Measurements from ENCODE around the gene ROMO1. TPM values are rescaled to one million over a fixed set of nuclear protein-coding genes. Genes with fewer than 3 reads are reported as not detected.
A peak's percentile ranks its signal among the peaks of the same experiment; 100 is the strongest.

The ROMO1 gene
- polyA plus RNA-seq, 1 donor from 2014 or later = 514 TPM

DNA sequence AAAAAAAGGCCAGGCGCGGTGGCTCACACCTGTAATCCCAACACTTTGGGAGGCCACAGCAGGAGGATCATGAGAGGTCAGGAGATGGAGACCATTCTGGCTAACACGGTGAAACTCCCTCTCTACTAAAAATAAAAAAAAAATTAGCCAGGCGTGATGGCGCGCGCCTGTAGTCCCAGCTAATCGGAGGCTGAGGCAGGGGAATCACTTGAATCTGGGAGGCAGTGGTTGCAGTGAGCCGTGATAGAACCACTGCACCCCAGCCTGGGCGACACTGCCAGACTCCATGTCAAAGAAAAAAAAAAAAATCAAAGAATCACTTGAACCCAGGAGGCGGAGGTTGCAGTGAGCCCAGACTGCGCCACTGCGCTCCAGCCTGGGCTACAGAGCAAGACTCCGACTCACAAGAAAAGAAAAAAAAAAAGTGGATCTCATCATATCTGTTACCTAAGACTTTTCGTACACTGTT lies 38.7 kb downstream of the ROMO1 start:
- no peaks in the 10 kb centered on the region for H3K9me3 ChIP-seq (ENCODE audit: low read length)
- H3F3A ChIP-seq (ENCODE audit: insufficient read depth, low read length, poor library complexity, severe bottlenecking) = no peaks in the 10 kb centered on the region
- H3K27me3 ChIP-seq (ENCODE audit: insufficient read depth, low read depth, low read length) = no peaks in the 10 kb centered on the region
- peaks cover 80% of the 10 kb centered on the region for H3K79me2 ChIP-seq (replicated peaks; ENCODE audit: insufficient read depth, low read length)
- peak overlapping the region; percentile 20 for H3K4me3 ChIP-seq (ENCODE audit: low read length)
- no peak overlapping the region for H2AFZ ChIP-seq (ENCODE audit: low read depth, low read length)
- peaks cover 44% of the 10 kb centered on the region for H4K20me1 ChIP-seq (ENCODE audit: insufficient read depth)
- H3K9ac ChIP-seq (ENCODE audit: low read length) = no peak overlapping the region
- peaks cover 21% of the 10 kb centered on the region for H3K36me3 ChIP-seq (ENCODE audit: insufficient read depth, low read length)
- no peak overlapping the region for H3K4me2 ChIP-seq (ENCODE audit: low read length)
- H3K27ac ChIP-seq (ENCODE audit: low read length) = no peak overlapping the region
- H3K9me2 ChIP-seq (ENCODE audit: insufficient read depth, low read length) = no peaks in the 10 kb centered on the region
- TF ChIP-seq POLR2AphosphoS5 (IDR thresholded peaks at IDR 0.05) (no peak), TAF1 (IDR thresholded peaks at IDR 0.05; ENCODE audit: low read depth) (no peak), EZH2 (IDR thresholded peaks at IDR 0.05; ENCODE audit: borderline replicate concordance, insufficient read depth, low read length, poor library complexity, severe bottlenecking) (no peak), RAD21 (conservative IDR thresholded peaks at IDR 0.05) (no peak), SMC3 (conservative IDR thresholded peaks at IDR 0.05; ENCODE audit: poor library complexity) (no peak), EP300 (conservative IDR thresholded peaks at IDR 0.05; ENCODE audit: poor library complexity, severe bottlenecking) (no peak), MXI1 (conservative IDR thresholded peaks at IDR 0.05; ENCODE audit: poor library complexity, severe bottlenecking) (no peak)
- TF ChIP-seq, protein P1, sequence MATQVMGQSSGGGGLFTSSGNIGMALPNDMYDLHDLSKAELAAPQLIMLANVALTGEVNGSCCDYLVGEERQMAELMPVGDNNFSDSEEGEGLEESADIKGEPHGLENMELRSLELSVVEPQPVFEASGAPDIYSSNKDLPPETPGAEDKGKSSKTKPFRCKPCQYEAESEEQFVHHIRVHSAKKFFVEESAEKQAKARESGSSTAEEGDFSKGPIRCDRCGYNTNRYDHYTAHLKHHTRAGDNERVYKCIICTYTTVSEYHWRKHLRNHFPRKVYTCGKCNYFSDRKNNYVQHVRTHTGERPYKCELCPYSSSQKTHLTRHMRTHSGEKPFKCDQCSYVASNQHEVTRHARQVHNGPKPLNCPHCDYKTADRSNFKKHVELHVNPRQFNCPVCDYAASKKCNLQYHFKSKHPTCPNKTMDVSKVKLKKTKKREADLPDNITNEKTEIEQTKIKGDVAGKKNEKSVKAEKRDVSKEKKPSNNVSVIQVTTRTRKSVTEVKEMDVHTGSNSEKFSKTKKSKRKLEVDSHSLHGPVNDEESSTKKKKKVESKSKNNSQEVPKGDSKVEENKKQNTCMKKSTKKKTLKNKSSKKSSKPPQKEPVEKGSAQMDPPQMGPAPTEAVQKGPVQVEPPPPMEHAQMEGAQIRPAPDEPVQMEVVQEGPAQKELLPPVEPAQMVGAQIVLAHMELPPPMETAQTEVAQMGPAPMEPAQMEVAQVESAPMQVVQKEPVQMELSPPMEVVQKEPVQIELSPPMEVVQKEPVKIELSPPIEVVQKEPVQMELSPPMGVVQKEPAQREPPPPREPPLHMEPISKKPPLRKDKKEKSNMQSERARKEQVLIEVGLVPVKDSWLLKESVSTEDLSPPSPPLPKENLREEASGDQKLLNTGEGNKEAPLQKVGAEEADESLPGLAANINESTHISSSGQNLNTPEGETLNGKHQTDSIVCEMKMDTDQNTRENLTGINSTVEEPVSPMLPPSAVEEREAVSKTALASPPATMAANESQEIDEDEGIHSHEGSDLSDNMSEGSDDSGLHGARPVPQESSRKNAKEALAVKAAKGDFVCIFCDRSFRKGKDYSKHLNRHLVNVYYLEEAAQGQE (IDR thresholded peaks at IDR 0.05; ENCODE audit: borderline replicate concordance) = no peak
- TF ChIP-seq, protein P2, sequence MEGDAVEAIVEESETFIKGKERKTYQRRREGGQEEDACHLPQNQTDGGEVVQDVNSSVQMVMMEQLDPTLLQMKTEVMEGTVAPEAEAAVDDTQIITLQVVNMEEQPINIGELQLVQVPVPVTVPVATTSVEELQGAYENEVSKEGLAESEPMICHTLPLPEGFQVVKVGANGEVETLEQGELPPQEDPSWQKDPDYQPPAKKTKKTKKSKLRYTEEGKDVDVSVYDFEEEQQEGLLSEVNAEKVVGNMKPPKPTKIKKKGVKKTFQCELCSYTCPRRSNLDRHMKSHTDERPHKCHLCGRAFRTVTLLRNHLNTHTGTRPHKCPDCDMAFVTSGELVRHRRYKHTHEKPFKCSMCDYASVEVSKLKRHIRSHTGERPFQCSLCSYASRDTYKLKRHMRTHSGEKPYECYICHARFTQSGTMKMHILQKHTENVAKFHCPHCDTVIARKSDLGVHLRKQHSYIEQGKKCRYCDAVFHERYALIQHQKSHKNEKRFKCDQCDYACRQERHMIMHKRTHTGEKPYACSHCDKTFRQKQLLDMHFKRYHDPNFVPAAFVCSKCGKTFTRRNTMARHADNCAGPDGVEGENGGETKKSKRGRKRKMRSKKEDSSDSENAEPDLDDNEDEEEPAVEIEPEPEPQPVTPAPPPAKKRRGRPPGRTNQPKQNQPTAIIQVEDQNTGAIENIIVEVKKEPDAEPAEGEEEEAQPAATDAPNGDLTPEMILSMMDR (IDR thresholded peaks at IDR 0.05; ENCODE audit: poor library complexity, severe bottlenecking) = no peak

DNA sequence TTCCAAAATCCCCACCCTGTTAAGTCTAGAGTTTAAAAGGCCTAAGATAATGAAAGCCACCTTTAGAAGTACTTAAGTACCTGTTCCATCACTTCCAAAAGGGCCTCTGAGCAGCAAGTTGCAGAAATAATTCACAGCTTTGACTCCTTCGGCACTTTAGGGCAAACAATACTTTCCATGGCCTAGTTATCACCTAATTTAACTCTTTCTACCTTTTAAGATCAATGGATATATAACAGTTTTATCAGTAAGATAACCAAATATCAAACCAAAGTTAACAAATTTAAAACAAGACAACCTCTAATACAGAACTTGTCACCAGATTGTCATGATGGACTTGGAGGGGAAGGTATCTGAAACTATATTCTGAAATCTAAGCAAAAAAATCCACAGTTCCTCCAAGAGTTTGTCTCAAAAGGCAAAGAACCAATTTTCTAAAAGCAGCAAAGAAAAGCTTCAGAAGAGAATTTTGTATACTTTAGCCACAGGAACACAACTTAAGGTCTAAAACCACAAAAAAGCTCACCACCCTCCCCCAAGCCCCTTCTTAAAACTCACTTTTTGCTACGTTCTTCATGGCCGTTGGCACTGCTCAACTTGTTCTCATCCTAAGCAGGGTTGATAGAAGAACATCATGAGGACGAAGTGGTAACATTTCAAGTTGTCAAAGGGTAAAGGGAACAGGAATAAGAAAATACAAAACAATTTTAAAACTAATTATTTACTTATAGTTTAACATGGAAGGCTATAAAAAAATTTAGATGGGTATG lies 39.4 kb downstream of the ROMO1 start:
- Histone ChIP-seq H3F3A (ENCODE audit: insufficient read depth, low read length, poor library complexity, severe bottlenecking) (no peaks in the 10 kb centered on the region), H3K27ac (ENCODE audit: low read length) (no peak overlapping the region), H3K4me2 (ENCODE audit: low read length) (no peak overlapping the region), H3K9me3 (ENCODE audit: low read length) (no peaks in the 10 kb centered on the region), H3K36me3 (ENCODE audit: insufficient read depth, low read length) (peaks cover 21% of the 10 kb centered on the region), H4K20me1 (ENCODE audit: insufficient read depth) (peaks cover 40% of the 10 kb centered on the region), H3K9me2 (ENCODE audit: insufficient read depth, low read length) (no peaks in the 10 kb centered on the region), H3K4me3 (ENCODE audit: low read length) (peak overlapping the region; percentile 20), H3K27me3 (ENCODE audit: insufficient read depth, low read depth, low read length) (no peaks in the 10 kb centered on the region), H3K9ac (ENCODE audit: low read length) (no peak overlapping the region), H2AFZ (ENCODE audit: low read depth, low read length) (no peak overlapping the region), H3K79me2 (replicated peaks; ENCODE audit: insufficient read depth, low read length) (peaks cover 73% of the 10 kb centered on the region)
- TF ChIP-seq RAD21 (conservative IDR thresholded peaks at IDR 0.05) = no peak
- TF ChIP-seq, protein P2 (IDR thresholded peaks at IDR 0.05; ENCODE audit: poor library complexity, severe bottlenecking) = no peak
- TF ChIP-seq, protein P1 (IDR thresholded peaks at IDR 0.05; ENCODE audit: borderline replicate concordance) = no peak
- TF ChIP-seq TAF1 (IDR thresholded peaks at IDR 0.05; ENCODE audit: low read depth) = no peak
- TF ChIP-seq EZH2 (IDR thresholded peaks at IDR 0.05; ENCODE audit: borderline replicate concordance, insufficient read depth, low read length, poor library complexity, severe bottlenecking) = no peak
- no peak for TF ChIP-seq EP300 (conservative IDR thresholded peaks at IDR 0.05; ENCODE audit: poor library complexity, severe bottlenecking)
- TF ChIP-seq SMC3 (conservative IDR thresholded peaks at IDR 0.05; ENCODE audit: poor library complexity) = no peak
- no peak for TF ChIP-seq MXI1 (conservative IDR thresholded peaks at IDR 0.05; ENCODE audit: poor library complexity, severe bottlenecking)
- no peak for TF ChIP-seq POLR2AphosphoS5 (IDR thresholded peaks at IDR 0.05)

Data from neural cell (in vitro differentiated cells).